ENCODE data around the gene AMPD3. TPM values are rescaled to one million over a fixed set of nuclear protein-coding genes. Genes with fewer than 3 reads are reported as not detected.

AMPD3 gene
- total RNA-seq, 1 experiment from 2014 or later, result 12.5 TPM

DNA sequence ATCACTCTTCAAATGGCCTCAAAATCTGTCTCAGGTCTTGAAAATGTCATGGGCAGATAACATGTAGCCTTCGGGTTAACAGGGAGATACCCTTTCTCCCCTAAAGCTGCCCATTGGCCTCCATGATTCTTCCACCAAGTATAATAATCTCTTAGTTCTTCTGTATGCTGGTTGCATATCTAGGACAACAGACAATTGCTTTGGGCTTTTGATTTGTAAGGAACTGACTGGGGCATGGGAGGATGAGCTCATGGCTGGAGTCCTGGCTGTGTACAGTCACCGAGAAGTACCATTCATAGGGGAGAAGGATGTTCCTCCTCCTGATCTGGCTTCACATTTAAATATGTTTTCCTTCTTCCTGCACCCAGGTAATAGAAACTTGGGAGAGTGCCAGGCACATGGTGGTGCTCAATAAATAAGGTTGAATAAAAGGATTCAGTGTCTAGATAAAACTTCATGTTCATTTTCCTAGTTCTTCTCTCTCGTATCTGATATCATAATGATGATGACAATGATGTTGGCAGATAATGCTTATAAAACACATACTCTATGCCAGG, 2.8 kb upstream of the AMPD3 start:
- no peak overlapping the region for H3K27ac ChIP-seq (ENCODE audit: low read length)
- no peak overlapping the region for H3K4me3 ChIP-seq (ENCODE audit: low read depth in 2 of 2, low read length in 2 of 2)
- H3K27me3 ChIP-seq (ENCODE audit: control insufficient read depth, insufficient read depth, low read length), result peaks cover 4% of the 10 kb centered on the region; the same call in 1 of the 2 replicates
- no peak for DNase-seq (ENCODE audit: low read depth, low spot score)
- in situ Hi-C loops (cut with HindIII; ENCODE audit: low pct_unique_long_range_greater_than_20kb, low sequenced_read_pairs), result no loop called here
- CTCF ChIA-PET, result interaction anchor here (1.1 kb wide), 1 partner anchor 46 kb away, joined by 3 read pairs; no protein-coding TSS in a partner anchor
- POLR2A ChIA-PET, result interaction anchor here (0.6 to 0.7 kb wide), 2 partner anchors 46 to 872 kb away, joined by 3 read pairs; no protein-coding TSS in a partner anchor
- H3K36me3 ChIP-seq (ENCODE audit: control insufficient read depth, insufficient read depth, low read length), result no peaks in the 10 kb centered on the region
- BruUV-seq (replicated peaks), result no TSS peak
- no peak for ATAC-seq
- no peak for TF ChIP-seq POLR2AphosphoS5 (IDR thresholded peaks at IDR 0.05; ENCODE audit: low read depth, low read length)
- TF ChIP-seq, protein P1, sequence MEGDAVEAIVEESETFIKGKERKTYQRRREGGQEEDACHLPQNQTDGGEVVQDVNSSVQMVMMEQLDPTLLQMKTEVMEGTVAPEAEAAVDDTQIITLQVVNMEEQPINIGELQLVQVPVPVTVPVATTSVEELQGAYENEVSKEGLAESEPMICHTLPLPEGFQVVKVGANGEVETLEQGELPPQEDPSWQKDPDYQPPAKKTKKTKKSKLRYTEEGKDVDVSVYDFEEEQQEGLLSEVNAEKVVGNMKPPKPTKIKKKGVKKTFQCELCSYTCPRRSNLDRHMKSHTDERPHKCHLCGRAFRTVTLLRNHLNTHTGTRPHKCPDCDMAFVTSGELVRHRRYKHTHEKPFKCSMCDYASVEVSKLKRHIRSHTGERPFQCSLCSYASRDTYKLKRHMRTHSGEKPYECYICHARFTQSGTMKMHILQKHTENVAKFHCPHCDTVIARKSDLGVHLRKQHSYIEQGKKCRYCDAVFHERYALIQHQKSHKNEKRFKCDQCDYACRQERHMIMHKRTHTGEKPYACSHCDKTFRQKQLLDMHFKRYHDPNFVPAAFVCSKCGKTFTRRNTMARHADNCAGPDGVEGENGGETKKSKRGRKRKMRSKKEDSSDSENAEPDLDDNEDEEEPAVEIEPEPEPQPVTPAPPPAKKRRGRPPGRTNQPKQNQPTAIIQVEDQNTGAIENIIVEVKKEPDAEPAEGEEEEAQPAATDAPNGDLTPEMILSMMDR (IDR thresholded peaks at IDR 0.05), result no peak
- TF ChIP-seq, protein P2, sequence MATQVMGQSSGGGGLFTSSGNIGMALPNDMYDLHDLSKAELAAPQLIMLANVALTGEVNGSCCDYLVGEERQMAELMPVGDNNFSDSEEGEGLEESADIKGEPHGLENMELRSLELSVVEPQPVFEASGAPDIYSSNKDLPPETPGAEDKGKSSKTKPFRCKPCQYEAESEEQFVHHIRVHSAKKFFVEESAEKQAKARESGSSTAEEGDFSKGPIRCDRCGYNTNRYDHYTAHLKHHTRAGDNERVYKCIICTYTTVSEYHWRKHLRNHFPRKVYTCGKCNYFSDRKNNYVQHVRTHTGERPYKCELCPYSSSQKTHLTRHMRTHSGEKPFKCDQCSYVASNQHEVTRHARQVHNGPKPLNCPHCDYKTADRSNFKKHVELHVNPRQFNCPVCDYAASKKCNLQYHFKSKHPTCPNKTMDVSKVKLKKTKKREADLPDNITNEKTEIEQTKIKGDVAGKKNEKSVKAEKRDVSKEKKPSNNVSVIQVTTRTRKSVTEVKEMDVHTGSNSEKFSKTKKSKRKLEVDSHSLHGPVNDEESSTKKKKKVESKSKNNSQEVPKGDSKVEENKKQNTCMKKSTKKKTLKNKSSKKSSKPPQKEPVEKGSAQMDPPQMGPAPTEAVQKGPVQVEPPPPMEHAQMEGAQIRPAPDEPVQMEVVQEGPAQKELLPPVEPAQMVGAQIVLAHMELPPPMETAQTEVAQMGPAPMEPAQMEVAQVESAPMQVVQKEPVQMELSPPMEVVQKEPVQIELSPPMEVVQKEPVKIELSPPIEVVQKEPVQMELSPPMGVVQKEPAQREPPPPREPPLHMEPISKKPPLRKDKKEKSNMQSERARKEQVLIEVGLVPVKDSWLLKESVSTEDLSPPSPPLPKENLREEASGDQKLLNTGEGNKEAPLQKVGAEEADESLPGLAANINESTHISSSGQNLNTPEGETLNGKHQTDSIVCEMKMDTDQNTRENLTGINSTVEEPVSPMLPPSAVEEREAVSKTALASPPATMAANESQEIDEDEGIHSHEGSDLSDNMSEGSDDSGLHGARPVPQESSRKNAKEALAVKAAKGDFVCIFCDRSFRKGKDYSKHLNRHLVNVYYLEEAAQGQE (IDR thresholded peaks at IDR 0.05; ENCODE audit: insufficient read depth in 1 of 2, low read depth in 2 of 2, low read length in 1 of 2), result no peak
- no peak for TF ChIP-seq TCF7L2 (IDR thresholded peaks at IDR 0.05; ENCODE audit: low read depth, low read length)
- TF ChIP-seq SIN3A (IDR thresholded peaks at IDR 0.05; ENCODE audit: borderline replicate concordance, insufficient read depth, low read depth, low read length), result no peak
- intact Hi-C loops (cut with micrococcal nuclease; ENCODE audit: unreplicated experiment), result no loop called here
- peaks cover 22% of the 10 kb centered on the region for H3K4me1 ChIP-seq (ENCODE audit: control insufficient read depth, insufficient read depth, low read length)
- no peaks in the 10 kb centered on the region for H3K9me3 ChIP-seq (ENCODE audit: control insufficient read depth, insufficient read depth, low read depth, low read length)

DNA sequence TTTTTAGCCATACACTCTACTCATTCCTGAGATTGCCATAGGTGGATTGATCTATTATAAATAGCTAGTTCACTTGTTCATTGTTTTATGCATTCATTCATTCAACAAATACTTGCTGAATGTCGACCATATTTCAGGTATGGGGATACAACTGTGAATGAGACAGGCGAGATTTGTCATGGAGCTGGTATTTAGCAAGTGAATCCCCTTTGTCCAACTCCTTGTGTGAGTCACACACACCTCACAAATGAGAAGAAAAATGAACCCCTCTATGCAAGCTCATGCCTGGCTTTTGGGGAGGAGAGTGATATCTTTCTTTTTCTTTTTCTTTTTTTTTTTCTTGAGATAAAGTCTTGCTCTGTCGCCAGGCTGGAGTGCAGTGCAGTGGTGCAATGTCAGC, 1.8 kb upstream of the AMPD3 start:
- ChIA-PET POLR2A (no interaction called here), CTCF (no interaction called here)
- Histone ChIP-seq H3K4me1 (ENCODE audit: control insufficient read depth, insufficient read depth, low read length) (peaks cover 22% of the 10 kb centered on the region), H3K36me3 (ENCODE audit: control insufficient read depth, insufficient read depth, low read length) (no peaks in the 10 kb centered on the region), H3K27ac (ENCODE audit: low read length) (no peak overlapping the region), H3K27me3 (ENCODE audit: control insufficient read depth, insufficient read depth, low read length) (peaks cover 4% of the 10 kb centered on the region; the same call in 1 of the 2 replicates), H3K9me3 (ENCODE audit: control insufficient read depth, insufficient read depth, low read depth, low read length) (no peaks in the 10 kb centered on the region), H3K4me3 (ENCODE audit: low read depth in 2 of 2, low read length in 2 of 2) (no peak overlapping the region)
- BruUV-seq (replicated peaks), result no TSS peak
- intact Hi-C loops (cut with micrococcal nuclease; ENCODE audit: unreplicated experiment) (no loop called here), in situ Hi-C loops (cut with HindIII; ENCODE audit: low pct_unique_long_range_greater_than_20kb, low sequenced_read_pairs) (no loop called here)
- DNase-seq (ENCODE audit: low read depth, low spot score) (no peak), ATAC-seq (no peak)
- TF ChIP-seq POLR2AphosphoS5 (IDR thresholded peaks at IDR 0.05; ENCODE audit: low read depth, low read length) (no peak), SIN3A (IDR thresholded peaks at IDR 0.05; ENCODE audit: borderline replicate concordance, insufficient read depth, low read depth, low read length) (no peak), TCF7L2 (IDR thresholded peaks at IDR 0.05; ENCODE audit: low read depth, low read length) (no peak)
- TF ChIP-seq, protein P2 (IDR thresholded peaks at IDR 0.05; ENCODE audit: insufficient read depth in 1 of 2, low read depth in 2 of 2, low read length in 1 of 2), result no peak
- TF ChIP-seq, protein P1 (IDR thresholded peaks at IDR 0.05), result no peak

Data from Panc1 (cell line).